NCI-H1436 (cell line): ENCODE results near the gene KCTD19.
A peak's percentile ranks its signal among the peaks of the same experiment; 100 is the strongest.

Experiments used
- DNase-seq: peaks from one replicate; lab custom pipeline; 2025; lab: John Stamatoyannopoulos, UW

Gene KCTD19

GRCh38 chr16:67258161-67258835, 68.2 kb downstream of the KCTD19 start:
- no peak for DNase-seq

- no peak for DNase-seq
Measured at GRCh38 chr16:67257486-67258160, 68.9 kb downstream of the KCTD19 start.

GRCh38 chr16:67256701-67257230, 69.8 kb downstream of the KCTD19 start:
- no peak for DNase-seq

- no peak for DNase-seq
Measured at GRCh38 chr16:67255553-67256221, 70.9 kb downstream of the KCTD19 start.

GRCh38 chr16:67254801-67255552, 71.6 kb downstream of the KCTD19 start:
- DNase-seq = no peak

GRCh38 chr16:67252609-67253497, 73.7 kb downstream of the KCTD19 start:
- DNase-seq = no peak

- no peak for DNase-seq
Measured at GRCh38 chr16:67250045-67250327, 76.6 kb downstream of the KCTD19 start.

- DNase-seq = no peak
Measured at GRCh38 chr16:67249178-67250044, 77.1 kb downstream of the KCTD19 start.

- DNase-seq = peak; percentile 11
Measured at GRCh38 chr16:67248401-67249177, 78.0 kb downstream of the KCTD19 start, which contains the start of gene SLC9A5. Gene SLC9A5 (plus strand): TSS chr16:67248979. CDS start chr16:67249015, 36 bp downstream.

GRCh38 chr16:67248073-67248400, 78.5 kb downstream of the KCTD19 start:
- DNase-seq = no peak

- DNase-seq = peak; percentile 90
Measured at GRCh38 chr16:67247192-67248072, 79.1 kb downstream of the KCTD19 start, which contains the start of gene FHOD1. Gene FHOD1 (minus strand): TSS chr16:67247481. CDS start chr16:67247410, 71 bp downstream.

GRCh38 chr16:67246756-67247191, 79.8 kb downstream of the KCTD19 start:
- peak; percentile 37 for DNase-seq

GRCh38 chr16:67246081-67246755, 80.3 kb downstream of the KCTD19 start:
- DNase-seq = peak; percentile 46

GRCh38 chr16:67245674-67246080, 80.9 kb downstream of the KCTD19 start:
- no peak for DNase-seq

GRCh38 chr16:67245186-67245585, 81.4 kb downstream of the KCTD19 start:
- no peak for DNase-seq

- no peak for DNase-seq
Measured at GRCh38 chr16:67244387-67245185, 82.0 kb downstream of the KCTD19 start.

GRCh38 chr16:67243481-67243880, 83.1 kb downstream of the KCTD19 start:
- DNase-seq = no peak
